Activated naive CD4-positive, alpha-beta T cell (primary cell): ENCODE data around the gene DTNA.

Experiments
- DNase-seq, 4 experiments: peaks; one replicate each; lab custom pipeline; 2025; lab: John Stamatoyannopoulos, UW

DTNA gene

GRCh38 chr18:34859496-34859895 lies 149.4 kb downstream of the DTNA start:
- no peak for DNase-seq

GRCh38 chr18:34862561-34862960 lies 152.5 kb downstream of the DTNA start:
- DNase-seq, result no peak

- DNase-seq, result no peak
Measured at GRCh38 chr18:34863702-34864101, 153.6 kb downstream of the DTNA start.

GRCh38 chr18:34864836-34865497 lies 154.9 kb downstream of the DTNA start:
- DNase-seq, result no peak

- no peak for DNase-seq
Measured at GRCh38 chr18:34866310-34866709, 156.2 kb downstream of the DTNA start.

DNA sequence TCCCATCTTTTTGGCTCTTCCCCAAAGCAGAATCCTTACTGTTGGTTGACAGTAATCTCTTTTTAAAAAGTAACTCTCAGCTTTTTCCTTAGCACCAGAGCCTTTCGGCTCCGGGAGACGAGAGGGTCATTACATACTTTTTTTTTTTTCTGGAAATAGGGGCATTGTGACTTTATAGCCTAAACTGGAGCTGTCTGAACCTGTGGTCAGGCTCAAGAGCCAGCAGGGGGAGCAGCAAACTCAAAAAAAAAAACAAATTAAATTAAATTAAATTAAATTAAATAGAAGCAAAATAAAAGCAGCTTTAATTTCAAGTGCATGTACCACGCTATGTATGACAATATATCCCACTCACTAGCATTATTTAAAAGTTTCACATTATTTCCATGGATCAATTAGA lies 156.6 kb downstream of the DTNA start:
- DNase-seq, result no peak

DNA sequence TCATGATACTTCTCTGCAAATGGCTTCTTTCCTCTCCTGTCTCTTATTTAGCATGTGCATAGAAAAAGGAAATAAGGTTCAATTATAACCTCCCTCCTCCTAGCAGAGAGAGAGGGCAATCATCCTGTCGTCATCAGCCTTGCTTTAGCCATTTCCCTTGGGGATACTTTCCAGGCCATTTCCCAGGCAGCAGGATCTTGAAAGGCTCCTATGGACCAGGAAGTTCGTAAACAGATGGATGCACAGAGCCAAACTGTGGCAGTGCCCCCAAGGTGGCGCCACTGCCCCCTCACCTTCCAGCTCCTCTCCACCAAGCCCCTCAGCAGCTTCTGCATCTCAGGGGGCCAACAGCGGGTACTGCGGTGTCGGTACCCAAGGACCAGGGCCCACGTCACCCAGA lies 157.4 kb downstream of the DTNA start:
- no peak for DNase-seq

DNA sequence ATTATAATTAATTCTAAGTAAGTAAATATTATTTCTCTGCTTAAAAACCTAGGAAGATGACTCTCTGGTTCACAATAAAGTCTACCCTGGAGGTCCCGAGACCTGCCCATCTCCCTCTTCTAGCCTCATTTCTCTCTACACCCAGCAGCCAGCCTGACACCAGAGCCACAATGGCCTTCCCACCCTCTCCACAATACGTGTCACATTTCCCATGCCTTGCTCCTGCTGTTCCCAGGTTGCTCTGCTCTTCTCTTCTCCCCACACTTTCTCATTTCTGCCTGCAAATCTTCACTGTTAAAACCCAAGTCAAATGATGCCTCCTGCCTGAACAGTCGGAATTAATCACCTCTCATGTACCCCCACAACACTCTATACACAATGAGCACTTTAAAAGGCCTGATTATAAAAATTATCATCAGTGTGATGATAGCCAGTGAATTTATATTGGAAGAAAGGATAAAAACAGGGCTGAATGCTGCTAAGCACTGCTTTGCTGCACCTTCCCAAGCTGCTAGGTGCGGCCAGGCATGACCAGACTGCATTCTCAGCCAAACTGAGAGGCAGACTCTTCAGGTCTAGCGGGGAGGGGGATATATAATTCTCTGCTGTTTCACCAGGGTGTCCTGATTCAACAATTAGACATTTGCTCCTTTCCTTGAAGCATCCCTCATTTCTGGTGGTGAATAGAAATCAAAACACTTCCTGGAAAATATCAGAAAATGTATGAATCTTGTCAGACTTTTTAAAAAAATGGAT lies 160.6 kb downstream of the DTNA start:
- no peak for DNase-seq

- DNase-seq, result no peak
Measured at GRCh38 chr18:34871435-34871834, 161.3 kb downstream of the DTNA start.

- DNase-seq, result no peak
Measured at GRCh38 chr18:34872066-34872465, 162.0 kb downstream of the DTNA start.

GRCh38 chr18:34873986-34874580 lies 164.0 kb downstream of the DTNA start:
- no peak for DNase-seq

DNA sequence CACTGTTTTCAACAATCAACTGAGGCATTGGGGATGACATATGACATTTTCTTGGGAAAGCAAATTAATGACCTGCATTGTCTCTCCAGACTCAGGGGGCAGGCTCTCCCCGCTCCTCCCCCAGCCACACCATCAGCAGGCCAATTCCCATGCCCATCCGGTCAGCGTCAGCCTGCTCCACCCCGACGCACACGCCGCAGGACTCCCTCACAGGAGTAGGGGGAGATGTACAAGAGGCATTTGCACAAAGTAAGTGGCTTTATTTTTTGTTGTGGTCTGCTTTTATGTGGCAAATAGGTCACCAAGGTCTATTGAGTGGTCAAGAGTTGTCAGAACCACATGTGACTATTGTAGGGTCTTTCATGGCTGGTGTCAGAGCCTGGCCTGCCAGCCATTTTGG lies 165.1 kb downstream of the DTNA start:
- no peak for DNase-seq

- no peak for DNase-seq
Measured at GRCh38 chr18:34880403-34880802, 170.3 kb downstream of the DTNA start.

- DNase-seq, result no peak
Measured at GRCh38 chr18:34880882-34881834, 171.1 kb downstream of the DTNA start.

GRCh38 chr18:34884436-34884835 lies 174.3 kb downstream of the DTNA start:
- no peak for DNase-seq

- DNase-seq, result no peak
Measured at GRCh38 chr18:34886177-34886576, 176.1 kb downstream of the DTNA start.

DNA sequence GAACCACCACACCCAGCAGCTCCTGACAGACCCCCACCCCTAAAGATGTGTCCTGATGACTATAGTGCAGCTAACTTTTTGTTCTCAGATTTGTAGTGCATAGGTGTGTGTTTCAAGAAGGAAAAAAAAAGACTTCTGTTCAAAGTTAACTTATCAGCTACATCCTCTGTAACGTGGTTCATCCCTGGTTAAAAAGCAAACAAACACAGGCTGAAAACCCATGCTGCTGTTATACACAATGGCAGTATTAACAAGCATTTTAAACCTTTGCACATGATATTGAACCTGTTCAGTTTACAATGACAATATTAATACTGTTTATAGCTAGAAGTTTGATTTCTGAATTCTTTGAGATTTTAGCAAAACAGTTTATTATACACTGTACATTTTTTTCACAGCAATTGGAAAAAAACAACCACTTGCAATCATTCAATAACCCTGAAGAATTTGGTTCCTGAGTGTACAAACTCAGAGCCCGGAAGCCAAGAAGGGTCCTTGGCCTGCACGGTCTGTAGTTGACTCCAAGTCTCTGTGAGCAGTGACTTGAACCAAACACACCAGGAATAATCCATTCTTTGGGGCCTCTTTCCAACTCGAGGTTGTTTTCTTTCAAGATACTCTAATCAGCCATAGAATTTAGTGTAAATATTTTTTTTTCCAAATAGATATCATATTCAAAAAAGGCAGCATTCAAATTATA lies 177.9 kb downstream of the DTNA start:
- DNase-seq, result no peak

DNA sequence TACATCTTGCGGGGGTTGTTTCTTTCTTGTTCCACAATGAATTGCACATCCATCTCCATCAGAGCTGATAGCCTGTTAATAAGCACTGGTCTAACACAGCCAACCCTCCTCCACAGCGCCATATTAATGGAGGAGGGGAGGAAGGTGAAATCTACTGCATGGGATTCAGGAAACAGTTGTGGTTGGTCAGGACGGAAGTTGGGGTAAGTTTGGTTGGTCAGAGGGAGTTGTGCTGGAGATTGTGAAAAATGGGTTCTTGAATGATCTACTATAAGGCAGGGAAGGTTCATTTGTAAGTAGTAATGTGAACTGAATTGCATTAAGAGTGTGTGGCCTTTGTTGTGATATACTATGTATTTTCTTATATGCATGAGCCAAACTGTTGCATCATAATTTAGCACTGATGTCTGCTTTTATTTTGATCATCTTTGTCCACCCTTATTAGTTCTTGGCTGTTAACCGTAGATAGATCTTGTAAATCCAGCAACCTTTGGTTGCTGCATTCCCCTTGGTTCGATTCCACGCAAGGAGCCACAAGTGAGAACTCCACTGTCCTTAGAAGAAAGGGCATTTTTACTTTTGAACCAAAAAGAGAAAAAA lies 180.5 kb downstream of the DTNA start:
- no peak for DNase-seq

DNA sequence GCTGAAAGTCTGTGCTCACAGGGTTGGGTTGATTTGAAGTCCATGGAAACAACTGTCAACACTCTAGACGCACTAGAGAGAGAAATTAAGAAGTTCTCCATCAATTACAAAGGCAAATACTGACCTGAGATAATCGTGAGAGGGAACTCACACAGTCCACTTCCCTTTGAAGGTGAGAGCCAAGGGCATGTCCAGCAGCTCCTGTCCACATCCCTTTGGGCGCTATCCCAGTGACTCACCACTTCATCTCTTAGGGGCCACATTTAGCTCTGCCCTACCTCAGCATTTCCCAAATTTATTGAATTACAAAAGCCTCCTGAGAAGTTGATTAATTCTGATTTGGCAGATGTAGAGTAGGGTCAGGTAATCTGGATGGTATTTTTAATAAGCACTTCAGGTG lies 182.3 kb downstream of the DTNA start:
- DNase-seq, result no peak

DNA sequence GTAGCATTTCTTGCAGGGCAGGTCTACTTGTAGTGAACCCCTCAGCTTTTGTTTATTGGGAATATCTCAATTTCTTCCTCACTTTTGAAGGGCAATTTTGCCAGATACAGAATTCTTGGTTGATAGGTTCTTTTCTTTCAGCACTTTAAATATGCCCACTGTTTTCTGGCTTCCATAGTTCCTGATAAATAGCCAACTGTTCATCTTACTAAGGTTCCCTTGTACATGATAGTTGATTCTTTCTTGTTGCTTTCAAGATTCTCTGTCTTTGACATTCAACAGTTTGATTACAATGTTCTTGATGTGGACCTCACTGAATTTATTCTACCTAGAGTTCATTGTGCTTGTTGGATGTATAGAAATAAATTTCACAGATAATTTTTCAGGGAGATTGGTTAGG lies 183.1 kb downstream of the DTNA start:
- DNase-seq, result no peak

DNA sequence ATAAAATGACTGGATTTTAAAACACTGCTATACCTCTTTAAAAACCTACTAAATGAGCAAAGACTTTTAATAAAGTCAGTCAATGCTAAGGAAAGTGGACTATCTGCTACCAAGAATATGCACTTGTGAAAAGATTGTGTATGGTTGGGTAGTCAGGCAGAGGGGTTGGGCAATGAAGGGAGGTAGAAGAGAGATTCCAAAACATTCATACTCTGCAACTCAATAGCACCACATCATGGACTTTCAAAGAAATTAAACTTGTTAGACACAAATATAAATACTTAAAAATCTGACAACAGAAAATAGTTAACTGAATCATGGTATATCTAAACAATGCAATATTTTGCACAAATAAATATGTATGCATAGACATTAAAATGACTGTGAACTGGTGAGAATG lies 191.2 kb downstream of the DTNA start:
- no peak for DNase-seq
